GM23338 (cell line): Measurements from ENCODE around the gene FAM25A. TPM values are rescaled to one million over a fixed set of nuclear protein-coding genes. Genes with fewer than 3 reads are reported as not detected.
"Not testable (repeated sequence)": the region's sequence is repeated elsewhere in the genome, so short reads cannot be mapped to it uniquely, and the experiment has no call there.

Experiments
- ATAC-seq: fragments of 200-7000 bp; cut with Tn5 transposase; 3 replicates; pipeline ENCODE4 v1.9.1; 2020
- DNase-seq: peaks from one replicate; pipeline ENCODE4 v3.0.0-alpha.2; 2015; ENCODE audit warnings: low spot score
- H2AFZ ChIP-seq: fragments of 200-600 bp; sonication (generic); 2 replicates; pipeline ENCODE4 v1.8.0; 2016; ENCODE audit warnings: antibody characterized with exemption, mild to moderate bottlenecking, moderate library complexity
- H3F3A ChIP-seq: fragments of 200-600 bp; sonication (generic); replicated peaks from 2 replicates; pipeline ENCODE4 v1.8.0; 2017; ENCODE audit warnings: antibody characterized with exemption, mixed run types, low read depth
- H3K27ac ChIP-seq: fragments of 200-600 bp; sonication (generic); 2 replicates; pipeline ENCODE4 v1.6.1; 2016; ENCODE audit warnings: low read depth
- H3K27me3 ChIP-seq: fragments of 200-600 bp; sonication (generic); 2 replicates; pipeline ENCODE4 v1.8.0; 2016; ENCODE audit warnings: mild to moderate bottlenecking, mixed run types, moderate library complexity; ENCODE audit not compliant: insufficient read depth
- H3K36me3 ChIP-seq: fragments of 200-600 bp; sonication (generic); 2 replicates; pipeline ENCODE4 v1.8.0; 2016; ENCODE audit warnings: mild to moderate bottlenecking; ENCODE audit not compliant: insufficient read depth
- H3K4me1 ChIP-seq: fragments of 200-600 bp; sonication (generic); 2 replicates; pipeline ENCODE4 v1.8.0; 2016; ENCODE audit warnings: mild to moderate bottlenecking, moderate library complexity; ENCODE audit not compliant: insufficient read depth
- H3K4me2 ChIP-seq: fragments of 200-600 bp; sonication (generic); 2 replicates; pipeline ENCODE4 v1.7.1; 2017; ENCODE audit warnings: mixed run types
- H3K4me3 ChIP-seq: fragments of 200-600 bp; sonication (generic); 2 replicates; pipeline ENCODE4 v1.6.1; 2016; ENCODE audit warnings: mixed run types
- H3K79me2 ChIP-seq: fragments of 200-600 bp; sonication (generic); replicated peaks from 2 replicates; pipeline ENCODE4 v1.8.0; 2017; ENCODE audit warnings: mild to moderate bottlenecking; ENCODE audit not compliant: insufficient read depth
- H3K9me2 ChIP-seq: fragments of 200-600 bp; sonication (generic); 2 replicates; pipeline ENCODE4 v1.8.0; 2017; ENCODE audit not compliant: insufficient read depth
- H4K20me1 ChIP-seq: fragments of 200-600 bp; sonication (generic); replicated peaks from 2 replicates; pipeline ENCODE4 v1.8.0; 2017; ENCODE audit warnings: mild to moderate bottlenecking; ENCODE audit not compliant: insufficient read depth
- H3K27ac Mint-ChIP-seq: 2 replicates; pipeline ENCODE4 v1.8.0; 2020; ENCODE audit warnings: inconsistent platforms, mild to moderate bottlenecking, moderate library complexity, mixed read lengths
- H3K27me3 Mint-ChIP-seq: 3 replicates; pipeline ENCODE4 v1.8.0; 2022; ENCODE audit warnings: low read depth, mild to moderate bottlenecking, moderate library complexity, mixed read lengths, inconsistent platforms; ENCODE audit not compliant: insufficient read depth, poor library complexity
- H3K36me3 Mint-ChIP-seq: 3 replicates; pipeline ENCODE4 v1.8.0; 2021; ENCODE audit warnings: low read depth, mild to moderate bottlenecking, inconsistent platforms, moderate library complexity, mixed read lengths
- H3K4me1 Mint-ChIP-seq: 3 replicates; pipeline ENCODE4 v1.8.0; 2020; ENCODE audit warnings: mild to moderate bottlenecking, inconsistent platforms, mixed read lengths
- H3K4me3 Mint-ChIP-seq: 3 replicates; pipeline ENCODE4 v1.8.0; 2021; ENCODE audit warnings: moderate library complexity, mild to moderate bottlenecking, inconsistent platforms, mixed read lengths
- H3K9me3 Mint-ChIP-seq: 3 replicates; pipeline ENCODE4 v1.8.0; 2020; ENCODE audit warnings: moderate library complexity, mild to moderate bottlenecking, inconsistent platforms, mixed read lengths
- CREB1 ChIP-seq: fragments of 250-450 bp; sonication (Bioruptor Pico); IDR thresholded peaks from 2 replicates; pipeline ENCODE4 v1.5.0; 2020; ENCODE audit warnings: low read depth, mild to moderate bottlenecking, moderate library complexity
- CTCF ChIP-seq, 2 experiments: fragments of 200-600 bp in 1 of 2; sonication (generic) in 1 of 2; conservative IDR thresholded peaks; 2 replicates each; pipeline versions ENCODE4 v1.5.1 to v1.6.1; 2016 to 2017; ENCODE audit warnings: antibody characterized with exemption in 2 of 2, low read depth in 2 of 2, mild to moderate bottlenecking in 2 of 2, moderate library complexity in 1 of 2
- EZH2phosphoT487 ChIP-seq: fragments of 200-600 bp; sonication (generic); IDR thresholded peaks from one replicate; pipeline ENCODE4 v1.8.1; 2018; ENCODE audit warnings: antibody characterized with exemption; ENCODE audit not compliant: unreplicated experiment
- JUNB ChIP-seq: IDR thresholded peaks from one replicate; pipeline ENCODE4 v1.6.1; 2016; ENCODE audit warnings: antibody characterized with exemption; ENCODE audit not compliant: unreplicated experiment
- NANOG ChIP-seq: IDR thresholded peaks from 2 replicates; pipeline ENCODE4 v1.6.1; 2016; ENCODE audit warnings: antibody characterized with exemption, borderline replicate concordance
- POLR2AphosphoS5 ChIP-seq: IDR thresholded peaks from 2 replicates; pipeline ENCODE4 v1.6.1; 2016; ENCODE audit warnings: antibody characterized with exemption, low read depth
- REST ChIP-seq: IDR thresholded peaks from one replicate; pipeline ENCODE4 v1.6.1; 2018; ENCODE audit warnings: antibody characterized with exemption; ENCODE audit not compliant: unreplicated experiment
- ZNF114 ChIP-seq: fragments of 250-450 bp; sonication (Bioruptor Pico); IDR thresholded peaks from 2 replicates; pipeline ENCODE4 v1.5.0; 2020; ENCODE audit warnings: mild to moderate bottlenecking, moderate library complexity
- ZNF331 ChIP-seq: fragments of 250-450 bp; sonication (Bioruptor Pico); IDR thresholded peaks from 2 replicates; pipeline ENCODE4 v1.5.0; 2020; ENCODE audit warnings: low read depth, mild to moderate bottlenecking, moderate library complexity
- ZNF462 ChIP-seq: fragments of 250-450 bp; sonication (Bioruptor Pico); IDR thresholded peaks from 2 replicates; pipeline ENCODE4 v1.5.0; 2020; ENCODE audit warnings: mild to moderate bottlenecking, moderate library complexity
- polyA plus RNA-seq: library from polyadenylated mRNA; unstranded; fragments of >200 nt; fragmentation: Nextera tagmentation; extraction: Ambion mirVana; gene quantifications from 2 replicates; pipeline ENCODE4 v1.2.1, GENCODE V29; 2016
- total RNA-seq: library from RNA; depleted of rRNA; stranded (reverse); fragments of >200 nt; shearing (Covaris generic); gene quantifications from 2 replicates; pipeline ENCODE4 v1.2.3, GENCODE V29; 2014

Gene FAM25A
- total and polyA plus RNA-seq, 2 experiments from 2014 or later: not detected

- no peak for TF ChIP-seq REST
Observed at GRCh38 chr10:86988520-86988919, 31.6 kb upstream of the FAM25A start (continued).

- not testable (repeated sequence) for H3K27me3 ChIP-seq, H3K4me2 ChIP-seq, H3K9me3 Mint-ChIP-seq, DNase-seq, H3K4me3 Mint-ChIP-seq, H3F3A ChIP-seq, H3K36me3 Mint-ChIP-seq, H3K36me3 ChIP-seq, H3K4me3 ChIP-seq, H3K4me1 ChIP-seq, H3K4me1 Mint-ChIP-seq, H2AFZ ChIP-seq, H3K27me3 Mint-ChIP-seq, H4K20me1 ChIP-seq, H3K27ac Mint-ChIP-seq, H3K79me2 ChIP-seq, H3K9me2 ChIP-seq, H3K27ac ChIP-seq, ATAC-seq
Observed at GRCh38 chr10:86991362-86991761, 28.7 kb upstream of the FAM25A start.

GRCh38 chr10:86992456-86992855 lies 27.6 kb upstream of the FAM25A start:
- Histone ChIP-seq H3K36me3 (no peaks in the 10 kb centered on the region), H3K4me3 (no peak overlapping the region), H3K4me2 (no peak overlapping the region), H4K20me1 (no peaks in the 10 kb centered on the region), H3K79me2 (no peaks in the 10 kb centered on the region), H3K27me3 (no peaks in the 10 kb centered on the region), H3K9me2 (no peaks in the 10 kb centered on the region), H3K4me1 (no peaks in the 10 kb centered on the region), H2AFZ (no peak overlapping the region), H3F3A (no peaks in the 10 kb centered on the region), H3K27ac (no peak overlapping the region)
- H3K4me1 Mint-ChIP-seq: peaks cover 6% of the 10 kb centered on the region; the same call in 2 of the 3 replicates
- DNase-seq: no peak
- H3K9me3 Mint-ChIP-seq: no peaks in the 10 kb centered on the region
- no peaks in the 10 kb centered on the region for H3K36me3 Mint-ChIP-seq
- no peaks in the 10 kb centered on the region for H3K27me3 Mint-ChIP-seq
- H3K27ac Mint-ChIP-seq: no peak overlapping the region
- ATAC-seq: no peak
- H3K4me3 Mint-ChIP-seq: no peak overlapping the region
- TF ChIP-seq POLR2AphosphoS5 (no peak), JUNB (no peak), ZNF331 (CRISPR knock-in tag) (no peak), CTCF (conservative IDR thresholded peaks at IDR 0.05; ENCODE audit: low read depth in 2 of 2) (no peak), ZNF462 (no peak), NANOG (no peak), ZNF114 (CRISPR knock-in tag) (no peak), CREB1 (no peak), EZH2phosphoT487 (no peak)
